Midbrain (tissue), 1 donor: ENCODE data around the gene PAWR.
"Not testable (repeated sequence)": the region's sequence is repeated elsewhere in the genome, so short reads cannot be mapped to it uniquely, and the experiment has no call there.

Source experiments
- DNase-seq: peaks from one replicate; lab custom pipeline; 2025; lab: John Stamatoyannopoulos, UW

The PAWR gene

GRCh38 chr12:79646843-79647242 lies 43.9 kb downstream of the PAWR start:
- not testable (repeated sequence) for DNase-seq

- no peak for DNase-seq
These were observed 45.5 kb downstream of the PAWR start for GRCh38 chr12:79645235-79645630.

- no peak for DNase-seq
These were observed 46.2 kb downstream of the PAWR start for GRCh38 chr12:79644274-79645234.

GRCh38 chr12:79643821-79644220 lies 46.9 kb downstream of the PAWR start:
- no peak for DNase-seq

GRCh38 chr12:79638490-79638889 lies 52.3 kb downstream of the PAWR start:
- no peak for DNase-seq

- DNase-seq = no peak
These were observed 53.7 kb downstream of the PAWR start for GRCh38 chr12:79637093-79637492.

- no peak for DNase-seq
These were observed 55.1 kb downstream of the PAWR start for GRCh38 chr12:79635676-79636075.

GRCh38 chr12:79634957-79635471 lies 55.8 kb downstream of the PAWR start:
- DNase-seq = no peak

- DNase-seq = no peak
These were observed 61.2 kb downstream of the PAWR start for GRCh38 chr12:79629561-79629960.

- not testable (repeated sequence) for DNase-seq
These were observed 64.0 kb downstream of the PAWR start for GRCh38 chr12:79626735-79627134.

GRCh38 chr12:79624378-79624777 lies 66.4 kb downstream of the PAWR start:
- no peak for DNase-seq

- no peak for DNase-seq
These were observed 70.7 kb downstream of the PAWR start for GRCh38 chr12:79619872-79620562.

- no peak for DNase-seq
These were observed 71.8 kb downstream of the PAWR start for GRCh38 chr12:79618848-79619404.

GRCh38 chr12:79617696-79618095 lies 73.1 kb downstream of the PAWR start:
- no peak for DNase-seq

- DNase-seq = no peak
These were observed 74.9 kb downstream of the PAWR start for GRCh38 chr12:79615596-79616560.

- no peak for DNase-seq
These were observed 76.0 kb downstream of the PAWR start for GRCh38 chr12:79614730-79615129.

- no peak for DNase-seq
These were observed 88.9 kb downstream of the PAWR start for GRCh38 chr12:79601908-79602307.

- no peak for DNase-seq
These were observed 92.9 kb downstream of the PAWR start for GRCh38 chr12:79597910-79598309.

- DNase-seq = no peak
These were observed 93.9 kb downstream of the PAWR start for GRCh38 chr12:79596719-79597350.

- no peak for DNase-seq
These were observed 95.5 kb downstream of the PAWR start for GRCh38 chr12:79595273-79595672.

- DNase-seq = no peak
These were observed 97.9 kb downstream of the PAWR start for GRCh38 chr12:79592865-79593264.
